D721Med (cell line): Measurements from ENCODE around the gene EMP3.
"Not testable (repeated sequence)": the region's sequence is repeated elsewhere in the genome, so short reads cannot be mapped to it uniquely, and the experiment has no call there.

ENCODE experiments used
- DNase-seq: peaks from one replicate; pipeline ENCODE4 v3.0.0; 2011; ENCODE audit warnings: low spot score; ENCODE audit not compliant: insufficient read length
- FAIRE-seq: peaks from 2 replicates; lab custom pipeline; 2011; peaks lifted over from hg19 to GRCh38; lab: Jason Lieb, UNC
- TF ChIP-seq, protein P1 (sequence below): IDR thresholded peaks from 2 replicates; pipeline ENCODE4 v1.5.1; 2012; ENCODE audit warnings: mild to moderate bottlenecking, control low read depth; ENCODE audit not compliant: insufficient read depth; ENCODE audit errors: missing control alignments

EMP3 gene

GRCh38 chr19:48290771-48291488 is 34.4 kb upstream of the EMP3 start:
- no peak for FAIRE-seq
- peak; percentile 57 for DNase-seq
- TF ChIP-seq, protein P1, sequence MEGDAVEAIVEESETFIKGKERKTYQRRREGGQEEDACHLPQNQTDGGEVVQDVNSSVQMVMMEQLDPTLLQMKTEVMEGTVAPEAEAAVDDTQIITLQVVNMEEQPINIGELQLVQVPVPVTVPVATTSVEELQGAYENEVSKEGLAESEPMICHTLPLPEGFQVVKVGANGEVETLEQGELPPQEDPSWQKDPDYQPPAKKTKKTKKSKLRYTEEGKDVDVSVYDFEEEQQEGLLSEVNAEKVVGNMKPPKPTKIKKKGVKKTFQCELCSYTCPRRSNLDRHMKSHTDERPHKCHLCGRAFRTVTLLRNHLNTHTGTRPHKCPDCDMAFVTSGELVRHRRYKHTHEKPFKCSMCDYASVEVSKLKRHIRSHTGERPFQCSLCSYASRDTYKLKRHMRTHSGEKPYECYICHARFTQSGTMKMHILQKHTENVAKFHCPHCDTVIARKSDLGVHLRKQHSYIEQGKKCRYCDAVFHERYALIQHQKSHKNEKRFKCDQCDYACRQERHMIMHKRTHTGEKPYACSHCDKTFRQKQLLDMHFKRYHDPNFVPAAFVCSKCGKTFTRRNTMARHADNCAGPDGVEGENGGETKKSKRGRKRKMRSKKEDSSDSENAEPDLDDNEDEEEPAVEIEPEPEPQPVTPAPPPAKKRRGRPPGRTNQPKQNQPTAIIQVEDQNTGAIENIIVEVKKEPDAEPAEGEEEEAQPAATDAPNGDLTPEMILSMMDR, result peak; percentile 82

GRCh38 chr19:48291489-48291815 is 33.9 kb upstream of the EMP3 start:
- not testable (repeated sequence) for FAIRE-seq, DNase-seq

DNA sequence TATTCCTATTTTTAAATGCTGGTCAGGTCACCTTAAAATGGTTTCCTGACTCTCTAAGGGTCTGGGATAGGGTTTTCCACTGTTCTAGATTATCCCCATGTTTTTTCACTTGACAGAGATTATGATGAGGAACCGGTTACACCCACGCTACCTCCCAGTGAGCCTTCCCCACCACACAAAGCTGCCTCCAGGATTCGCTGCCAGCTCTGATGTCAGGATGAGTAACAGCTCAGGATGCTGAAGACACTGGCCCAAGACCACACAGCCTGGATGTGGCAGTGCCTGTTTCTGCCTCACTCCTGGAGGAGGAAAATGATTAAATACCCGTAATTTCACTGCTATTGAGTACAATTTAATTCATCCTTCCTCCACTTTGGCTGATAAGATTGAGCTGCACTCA is 32.6 kb upstream of the EMP3 start:
- DNase-seq, result no peak
- FAIRE-seq, result no peak
- TF ChIP-seq, protein P1, result no peak

GRCh38 chr19:48295458-48295857 is 29.9 kb upstream of the EMP3 start:
- DNase-seq (no peak), FAIRE-seq (no peak)
- TF ChIP-seq, protein P1, result no peak

GRCh38 chr19:48296963-48297734 is 28.2 kb upstream of the EMP3 start:
- TF ChIP-seq, protein P1, result no peak
- DNase-seq (no peak), FAIRE-seq (no peak)

DNA sequence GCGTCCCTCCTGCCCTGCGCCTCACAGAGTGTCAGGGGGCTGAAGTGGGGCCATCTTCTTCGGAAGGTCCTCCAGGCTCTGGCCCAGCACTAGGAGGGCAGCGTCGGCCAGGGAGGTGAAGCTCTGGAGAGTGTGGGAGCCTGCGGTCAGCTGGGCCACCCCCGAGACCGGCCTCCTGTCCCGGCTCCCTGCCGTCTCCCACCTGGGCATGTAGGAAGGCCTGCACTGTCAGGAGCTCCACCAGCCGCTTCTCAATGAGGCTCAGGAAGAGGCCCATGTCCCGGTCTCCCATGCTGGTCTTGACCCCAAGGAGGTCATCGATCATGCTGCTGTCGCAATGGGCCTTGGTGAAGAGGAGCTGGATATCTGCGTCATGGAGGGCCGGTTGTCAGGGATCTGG is 27.4 kb upstream of the EMP3 start:
- TF ChIP-seq, protein P1, result no peak
- FAIRE-seq (no peak), DNase-seq (no peak)

DNA sequence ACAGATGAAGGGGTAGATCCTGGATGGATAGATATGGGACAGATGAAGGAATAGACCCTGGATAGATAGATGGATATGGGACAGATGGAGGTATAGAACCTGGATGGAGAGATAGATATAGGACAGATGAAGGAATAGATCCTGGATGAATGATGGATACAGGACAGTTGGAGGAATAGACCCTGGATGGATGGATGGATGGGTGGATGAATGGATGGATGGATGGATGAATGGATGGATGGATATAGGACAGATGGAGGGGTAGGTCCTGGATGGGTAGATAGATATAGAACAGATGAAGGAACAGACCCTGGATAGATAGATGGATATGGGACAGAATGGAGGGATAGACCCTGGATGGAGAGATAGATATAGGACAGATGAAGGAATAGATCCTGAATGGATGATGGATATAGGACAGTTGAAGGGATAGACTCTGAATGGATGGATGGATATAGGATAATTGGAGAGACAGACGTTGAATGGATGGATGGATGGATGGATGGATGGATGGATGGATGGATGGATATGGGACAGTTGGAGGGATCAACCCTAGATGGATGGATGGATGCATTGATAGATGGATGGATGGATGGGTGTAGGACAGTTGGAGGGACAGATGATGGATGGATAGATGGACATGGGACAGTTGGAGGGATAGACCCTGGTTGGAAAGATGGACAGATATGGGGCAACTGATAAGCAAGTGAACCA is 23.3 kb upstream of the EMP3 start:
- FAIRE-seq (no peak), DNase-seq (no peak)
- TF ChIP-seq, protein P1, result no peak
